Dedifferentiated amniotic fluid mesenchymal stem cell (primary cell): ENCODE data around the gene TRIM31.
"Not testable (repeated sequence)": the region's sequence is repeated elsewhere in the genome, so short reads cannot be mapped to it uniquely, and the experiment has no call there.

Source experiments
- DNase-seq: peaks from one replicate; pipeline ENCODE4 v3.0.0-alpha.2; 2016; ENCODE audit errors: extremely low spot score

TRIM31 gene

GRCh38 chr6:30118691-30119090 lies 5.8 kb upstream of the TRIM31 start:
- not testable (repeated sequence) for DNase-seq

GRCh38 chr6:30116724-30117123 lies 3.8 kb upstream of the TRIM31 start:
- DNase-seq: no peak

- no peak for DNase-seq
Observed at GRCh38 chr6:30113841-30114240, 951 bp upstream of the TRIM31 start.

- DNase-seq: no peak
Observed at GRCh38 chr6:30112402-30112994, 392 bp downstream of the TRIM31 start.

GRCh38 chr6:30111266-30111856 lies 1.5 kb downstream of the TRIM31 start:
- no peak for DNase-seq

GRCh38 chr6:30104661-30105060 lies 8.2 kb downstream of the TRIM31 start:
- no peak for DNase-seq

GRCh38 chr6:30103872-30104179 lies 9.1 kb downstream of the TRIM31 start:
- DNase-seq: no peak

GRCh38 chr6:30102970-30103871 lies 9.7 kb downstream of the TRIM31 start:
- peak; percentile 91 for DNase-seq

- DNase-seq: no peak
Observed at GRCh38 chr6:30102414-30102969, 10.4 kb downstream of the TRIM31 start.

GRCh38 chr6:30101444-30102413 lies 11.2 kb downstream of the TRIM31 start:
- DNase-seq: peak; percentile 56

- DNase-seq: no peak
Observed at GRCh38 chr6:30100585-30101443, 12.1 kb downstream of the TRIM31 start.

- no peak for DNase-seq
Observed at GRCh38 chr6:30100154-30100553, 12.7 kb downstream of the TRIM31 start.

GRCh38 chr6:30097902-30098768 lies 14.8 kb downstream of the TRIM31 start:
- no peak for DNase-seq

GRCh38 chr6:30096829-30097228 lies 16.1 kb downstream of the TRIM31 start:
- DNase-seq: no peak

- DNase-seq: no peak
Observed at GRCh38 chr6:30093951-30094661, 18.8 kb downstream of the TRIM31 start.

- DNase-seq: no peak
Observed at GRCh38 chr6:30092852-30093543, 19.9 kb downstream of the TRIM31 start.

GRCh38 chr6:30091577-30092381 lies 21.1 kb downstream of the TRIM31 start:
- peak; percentile 54 for DNase-seq
